Measurements from ENCODE around the gene INTS1. TPM values are rescaled to one million over a fixed set of nuclear protein-coding genes. Genes with fewer than 3 reads are reported as not detected.

Gene INTS1
- total and polyA plus RNA-seq, 10 of the 15 experiments (the other 5 are each of a cell fraction or from before 2014, with no cell fraction given) = 0.52 to 89.0 (median 15.1) TPM

DNA sequence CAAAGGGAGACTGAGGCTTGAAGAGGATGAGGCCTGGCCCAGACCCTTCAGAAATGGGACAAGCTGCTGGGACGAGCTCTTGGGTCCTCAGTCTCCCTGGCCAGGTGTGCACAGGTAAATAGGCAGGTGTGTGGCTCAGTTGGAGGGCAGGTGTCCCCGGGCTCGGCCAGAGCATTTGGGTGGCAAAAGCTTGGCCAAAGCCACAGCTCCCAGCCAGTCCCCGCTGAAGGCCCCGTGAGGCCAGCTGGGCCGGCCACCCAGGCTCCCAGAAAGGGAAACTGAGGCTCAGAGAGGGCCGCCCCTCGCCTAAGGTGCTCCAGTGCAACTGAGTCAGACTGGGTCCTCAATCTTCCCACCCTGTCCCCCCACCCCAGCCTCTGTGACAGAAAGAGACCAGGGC lies 82.2 kb downstream of the INTS1 start:
- POLR2A ChIA-PET = no interaction called here
- intact Hi-C loops (cut with micrococcal nuclease; ENCODE audit: unreplicated experiment) (no loop called here), in situ Hi-C loops (cut with MboI) (no loop called here)
- TF ChIP-seq MEF2B (IDR thresholded peaks at IDR 0.05; ENCODE audit: partially characterized antibody, poor library complexity, severe bottlenecking) = no peak
- RAD21 ChIA-PET (ENCODE audit: unreplicated experiment) = no interaction called here
- Histone ChIP-seq H3K4me1 (ENCODE audit: control insufficient read depth, insufficient read depth, low read length) (peaks cover 10% of the 10 kb centered on the region), H2AFZ (ENCODE audit: control insufficient read depth, low read depth, low read length) (no peak overlapping the region), H3K36me3 (ENCODE audit: control insufficient read depth in 2 of 2, insufficient read depth in 2 of 2, low read length in 1 of 2) (no peaks in the 10 kb centered on the region), H3K4me2 (ENCODE audit: control insufficient read depth, insufficient read depth) (no peak overlapping the region), H3K27me3 (replicated peaks in 1 of 2; ENCODE audit: control insufficient read depth in 2 of 2, insufficient read depth in 2 of 2, low read length in 1 of 2) (peaks cover 0 to 2% of the 10 kb centered on the region in 2 experiments; a peak in 2 of 4 replicates), H3K4me3 (no peak overlapping the region), H4K20me1 (ENCODE audit: control insufficient read depth, insufficient read depth) (no peaks in the 10 kb centered on the region), H3K79me2 (ENCODE audit: control insufficient read depth, insufficient read depth, low read length) (no peaks in the 10 kb centered on the region), H3K27ac (ENCODE audit: control insufficient read depth, insufficient read depth) (no peak overlapping the region), H3K9me3 (replicated peaks; ENCODE audit: control insufficient read depth, insufficient read depth, low read length) (no peaks in the 10 kb centered on the region), H3K9ac (ENCODE audit: control insufficient read depth, insufficient read depth, low read length) (no peak overlapping the region)
- FAIRE-seq = no peak
- no peak for ATAC-seq
- SMC1A ChIA-PET (ENCODE audit: uncharacterized antibody, unreplicated experiment) = no interaction called here
- CTCF ChIA-PET = no interaction called here
- BruUV-seq (replicated peaks) = no TSS peak
- DNase-seq (ENCODE audit: low read depth, low spot score) = no peak
- 49% methylated on average over 8 of the region's 8 CpGs for WGBS (ENCODE audit: insufficient coverage, insufficient replicate concordance, low lambda C conversion rate, missing lambda C conversion rate)

DNA sequence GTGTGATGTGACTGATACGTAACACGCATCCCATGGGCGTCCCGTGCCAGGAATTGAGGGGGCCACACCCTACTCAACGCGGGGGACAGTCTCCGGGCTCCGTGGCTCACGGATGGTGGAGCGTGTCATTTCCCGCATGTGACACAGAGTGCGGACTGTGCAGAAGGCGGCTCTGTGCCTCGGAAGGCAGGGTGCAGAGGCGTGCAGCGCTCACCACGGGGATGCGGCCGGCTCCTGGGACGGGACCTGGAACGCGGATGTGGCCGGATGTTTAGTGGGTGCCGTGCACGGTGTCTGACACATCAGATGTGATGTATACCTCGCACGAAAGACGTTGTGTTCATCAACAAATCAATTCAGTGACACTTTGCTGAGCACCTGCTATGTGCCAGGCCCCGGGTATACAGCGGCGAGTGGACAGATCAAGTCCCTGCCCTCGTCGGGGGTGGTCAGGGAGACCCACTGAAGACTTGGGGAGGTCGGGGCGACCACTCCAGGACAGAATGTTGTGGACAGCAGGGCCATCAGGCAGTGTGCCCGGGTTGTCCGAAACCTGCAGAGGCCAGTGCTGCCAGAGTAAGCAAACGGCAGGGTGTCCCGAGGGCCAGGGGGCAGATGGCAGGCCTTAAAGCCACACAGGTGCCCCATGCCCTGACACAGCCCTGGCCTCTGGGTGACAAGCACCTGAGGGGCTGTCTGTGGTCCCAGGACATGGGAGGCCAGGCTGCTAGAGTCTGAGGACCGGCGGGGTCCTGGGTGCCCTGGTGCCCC lies 83.0 kb downstream of the INTS1 start:
- H3K27ac ChIP-seq (ENCODE audit: control insufficient read depth, insufficient read depth) = no peak overlapping the region
- ATAC-seq = no peak
- H3K4me3 ChIP-seq = no peak overlapping the region
- H3K27me3 ChIP-seq (replicated peaks in 1 of 2; ENCODE audit: control insufficient read depth in 2 of 2, insufficient read depth in 2 of 2, low read length in 1 of 2) = peaks cover 0 to 2% of the 10 kb centered on the region in 2 experiments; a peak in 2 of 4 replicates
- no peaks in the 10 kb centered on the region for H3K36me3 ChIP-seq (ENCODE audit: control insufficient read depth in 2 of 2, insufficient read depth in 2 of 2, low read length in 1 of 2)
- H3K79me2 ChIP-seq (ENCODE audit: control insufficient read depth, insufficient read depth, low read length) = no peaks in the 10 kb centered on the region
- H2AFZ ChIP-seq (ENCODE audit: control insufficient read depth, low read depth, low read length) = no peak overlapping the region
- H3K9me3 ChIP-seq (replicated peaks; ENCODE audit: control insufficient read depth, insufficient read depth, low read length) = no peaks in the 10 kb centered on the region
- H4K20me1 ChIP-seq (ENCODE audit: control insufficient read depth, insufficient read depth) = no peaks in the 10 kb centered on the region
- peaks cover 11% of the 10 kb centered on the region for H3K4me1 ChIP-seq (ENCODE audit: control insufficient read depth, insufficient read depth, low read length)
- in situ Hi-C loops (cut with MboI) = no loop called here
- no TSS peak for BruUV-seq (replicated peaks)
- ChIA-PET RAD21 (ENCODE audit: unreplicated experiment) (no interaction called here), SMC1A (ENCODE audit: uncharacterized antibody, unreplicated experiment) (no interaction called here), POLR2A (no interaction called here), CTCF (no interaction called here)
- WGBS (ENCODE audit: insufficient coverage, insufficient replicate concordance, low lambda C conversion rate, missing lambda C conversion rate) = 62% methylated on average over 41 of the region's 41 CpGs
- H3K9ac ChIP-seq (ENCODE audit: control insufficient read depth, insufficient read depth, low read length) = no peak overlapping the region
- intact Hi-C loops (cut with micrococcal nuclease; ENCODE audit: unreplicated experiment) = no loop called here
- H3K4me2 ChIP-seq (ENCODE audit: control insufficient read depth, insufficient read depth) = no peak overlapping the region
- no peak for DNase-seq (ENCODE audit: low read depth, low spot score)
- no peak for FAIRE-seq
- TF ChIP-seq WRNIP1 (IDR thresholded peaks at IDR 0.05; ENCODE audit: borderline replicate concordance, low read depth, low read length) = no peak
- no peak for TF ChIP-seq SREBF2 (IDR thresholded peaks at IDR 0.05; ENCODE audit: low read length)
- TF ChIP-seq FOXM1 (IDR thresholded peaks at IDR 0.05; ENCODE audit: low read depth, low read length) = no peak
- TF ChIP-seq, protein P1, sequence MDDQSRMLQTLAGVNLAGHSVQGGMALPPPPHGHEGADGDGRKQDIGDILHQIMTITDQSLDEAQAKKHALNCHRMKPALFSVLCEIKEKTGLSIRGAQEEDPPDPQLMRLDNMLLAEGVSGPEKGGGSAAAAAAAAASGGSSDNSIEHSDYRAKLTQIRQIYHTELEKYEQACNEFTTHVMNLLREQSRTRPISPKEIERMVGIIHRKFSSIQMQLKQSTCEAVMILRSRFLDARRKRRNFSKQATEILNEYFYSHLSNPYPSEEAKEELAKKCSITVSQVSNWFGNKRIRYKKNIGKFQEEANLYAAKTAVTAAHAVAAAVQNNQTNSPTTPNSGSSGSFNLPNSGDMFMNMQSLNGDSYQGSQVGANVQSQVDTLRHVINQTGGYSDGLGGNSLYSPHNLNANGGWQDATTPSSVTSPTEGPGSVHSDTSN (IDR thresholded peaks at IDR 0.05; ENCODE audit: insufficient replicate concordance, low read depth, low read length) = no peak
- TF ChIP-seq POLR2AphosphoS5 (IDR thresholded peaks at IDR 0.05; ENCODE audit: low read length) = no peak
- TF ChIP-seq BHLHE40 (IDR thresholded peaks at IDR 0.05; ENCODE audit: borderline replicate concordance in 1 of 2, low read depth in 2 of 2, low read length in 1 of 2) = no peak
- TF ChIP-seq, protein P2, sequence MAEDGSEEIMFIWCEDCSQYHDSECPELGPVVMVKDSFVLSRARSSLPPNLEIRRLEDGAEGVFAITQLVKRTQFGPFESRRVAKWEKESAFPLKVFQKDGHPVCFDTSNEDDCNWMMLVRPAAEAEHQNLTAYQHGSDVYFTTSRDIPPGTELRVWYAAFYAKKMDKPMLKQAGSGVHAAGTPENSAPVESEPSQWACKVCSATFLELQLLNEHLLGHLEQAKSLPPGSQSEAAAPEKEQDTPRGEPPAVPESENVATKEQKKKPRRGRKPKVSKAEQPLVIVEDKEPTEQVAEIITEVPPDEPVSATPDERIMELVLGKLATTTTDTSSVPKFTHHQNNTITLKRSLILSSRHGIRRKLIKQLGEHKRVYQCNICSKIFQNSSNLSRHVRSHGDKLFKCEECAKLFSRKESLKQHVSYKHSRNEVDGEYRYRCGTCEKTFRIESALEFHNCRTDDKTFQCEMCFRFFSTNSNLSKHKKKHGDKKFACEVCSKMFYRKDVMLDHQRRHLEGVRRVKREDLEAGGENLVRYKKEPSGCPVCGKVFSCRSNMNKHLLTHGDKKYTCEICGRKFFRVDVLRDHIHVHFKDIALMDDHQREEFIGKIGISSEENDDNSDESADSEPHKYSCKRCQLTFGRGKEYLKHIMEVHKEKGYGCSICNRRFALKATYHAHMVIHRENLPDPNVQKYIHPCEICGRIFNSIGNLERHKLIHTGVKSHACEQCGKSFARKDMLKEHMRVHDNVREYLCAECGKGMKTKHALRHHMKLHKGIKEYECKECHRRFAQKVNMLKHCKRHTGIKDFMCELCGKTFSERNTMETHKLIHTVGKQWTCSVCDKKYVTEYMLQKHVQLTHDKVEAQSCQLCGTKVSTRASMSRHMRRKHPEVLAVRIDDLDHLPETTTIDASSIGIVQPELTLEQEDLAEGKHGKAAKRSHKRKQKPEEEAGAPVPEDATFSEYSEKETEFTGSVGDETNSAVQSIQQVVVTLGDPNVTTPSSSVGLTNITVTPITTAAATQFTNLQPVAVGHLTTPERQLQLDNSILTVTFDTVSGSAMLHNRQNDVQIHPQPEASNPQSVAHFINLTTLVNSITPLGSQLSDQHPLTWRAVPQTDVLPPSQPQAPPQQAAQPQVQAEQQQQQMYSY (CRISPR knock-in tag; IDR thresholded peaks at IDR 0.05) = no peak
- no peak for TF ChIP-seq USF2 (IDR thresholded peaks at IDR 0.05; ENCODE audit: borderline replicate concordance, low read depth, low read length)
- TF ChIP-seq NFYB (IDR thresholded peaks at IDR 0.05; ENCODE audit: insufficient read depth, low read depth, low read length) = no peak

Measured in GM12878 (cell line).